Neural cell (in vitro differentiated cells): Measurements from ENCODE around the gene PLAAT4. TPM values are rescaled to one million over a fixed set of nuclear protein-coding genes. Genes with fewer than 3 reads are reported as not detected.
"Not testable (repeated sequence)": the region's sequence is repeated elsewhere in the genome, so short reads cannot be mapped to it uniquely, and the experiment has no call there.

Experiments used
- H2AFZ ChIP-seq: fragments of 200-600, 300-800 bp; sonication (generic), shearing (Covaris generic); 2 replicates; pipeline ENCODE4 v1.6.0; 2014; ENCODE audit warnings: low read depth, mild to moderate bottlenecking, antibody characterized with exemption, low read length, moderate library complexity
- H3F3A ChIP-seq: fragments of 200-600 bp; shearing (Covaris generic); 2 replicates; pipeline ENCODE4 v1.6.1; 2016; ENCODE audit warnings: mild to moderate bottlenecking, moderate library complexity, mixed read lengths, antibody characterized with exemption, low read length; ENCODE audit not compliant: insufficient read depth, poor library complexity, severe bottlenecking
- H3K27ac ChIP-seq: fragments of 200-600, 300-800 bp; sonication (generic), shearing (Covaris generic); 2 replicates; pipeline ENCODE4 v1.5.1; 2014; ENCODE audit warnings: mild to moderate bottlenecking, low read length, moderate library complexity
- H3K27me3 ChIP-seq: fragments of 300-800, 200-600 bp; sonication (generic), shearing (Covaris generic); 2 replicates; pipeline ENCODE4 v1.6.0; 2014; ENCODE audit warnings: mild to moderate bottlenecking, low read depth, low read length, moderate library complexity; ENCODE audit not compliant: insufficient read depth
- H3K36me3 ChIP-seq: fragments of 300-800, 200-600 bp; sonication (generic), shearing (Covaris generic); 2 replicates; pipeline ENCODE4 v1.5.1; 2014; ENCODE audit warnings: mild to moderate bottlenecking, antibody characterized with exemption, low read length, moderate library complexity; ENCODE audit not compliant: insufficient read depth
- H3K4me2 ChIP-seq: fragments of 300-800, 200-600 bp; sonication (generic), shearing (Covaris generic); 2 replicates; pipeline ENCODE4 v1.6.0; 2014; ENCODE audit warnings: mild to moderate bottlenecking, low read length
- H3K4me3 ChIP-seq: fragments of 300-800, 200-600 bp; sonication (generic), shearing (Covaris generic); 2 replicates; pipeline ENCODE4 v1.5.1; 2014; ENCODE audit warnings: mild to moderate bottlenecking, low read length, moderate library complexity
- H3K79me2 ChIP-seq: fragments of 200-600 bp; shearing (Covaris generic); replicated peaks from 2 replicates; pipeline ENCODE4 v1.6.0; 2014; ENCODE audit warnings: mild to moderate bottlenecking, low read length, moderate library complexity; ENCODE audit not compliant: insufficient read depth
- H3K9ac ChIP-seq: fragments of 300-800, 200-600 bp; sonication (generic), shearing (Covaris generic); 2 replicates; pipeline ENCODE4 v1.6.1; 2016; ENCODE audit warnings: mild to moderate bottlenecking, low read length, mixed read lengths
- H3K9me2 ChIP-seq: fragments of 200-600 bp; shearing (Covaris generic); 2 replicates; pipeline ENCODE4 v1.6.1; 2016; ENCODE audit warnings: mild to moderate bottlenecking, low read length, mixed read lengths; ENCODE audit not compliant: insufficient read depth
- H3K9me3 ChIP-seq: fragments of 200-600, 300-800 bp; sonication (generic), shearing (Covaris generic); 2 replicates; pipeline ENCODE4 v1.6.1; 2016; ENCODE audit warnings: mild to moderate bottlenecking, mixed run types, low read length, moderate library complexity, mixed read lengths
- H4K20me1 ChIP-seq: fragments of 200-600 bp; shearing (Covaris generic); 2 replicates; pipeline ENCODE4 v1.6.1; 2016; ENCODE audit warnings: mild to moderate bottlenecking, mixed run types; ENCODE audit not compliant: insufficient read depth
- EP300 ChIP-seq: fragments of 450-650 bp; conservative IDR thresholded peaks from 2 replicates; pipeline ENCODE4 v1.6.1; 2014; ENCODE audit warnings: antibody characterized with exemption, mild to moderate bottlenecking, moderate library complexity; ENCODE audit not compliant: poor library complexity, severe bottlenecking
- EZH2 ChIP-seq: fragments of 200-600, 300-800 bp; shearing (Covaris generic), sonication (generic); IDR thresholded peaks from 2 replicates; pipeline ENCODE4 v1.6.1; 2014; ENCODE audit warnings: antibody characterized with exemption, low read length, borderline replicate concordance, mild to moderate bottlenecking; ENCODE audit not compliant: insufficient read depth, poor library complexity, severe bottlenecking
- MXI1 ChIP-seq: fragments of 450-650 bp; conservative IDR thresholded peaks from 2 replicates; pipeline ENCODE4 v1.6.1; 2014; ENCODE audit warnings: antibody characterized with exemption, mild to moderate bottlenecking; ENCODE audit not compliant: poor library complexity, severe bottlenecking
- POLR2AphosphoS5 ChIP-seq: IDR thresholded peaks from 2 replicates; pipeline ENCODE4 v1.6.1; 2012
- RAD21 ChIP-seq: fragments of 450-650 bp; conservative IDR thresholded peaks from 2 replicates; pipeline ENCODE4 v1.6.1; 2014; ENCODE audit warnings: antibody characterized with exemption, mild to moderate bottlenecking, moderate library complexity
- SMC3 ChIP-seq: fragments of 450-650 bp; conservative IDR thresholded peaks from 2 replicates; pipeline ENCODE4 v1.6.1; 2014; ENCODE audit warnings: antibody characterized with exemption, mild to moderate bottlenecking, moderate library complexity; ENCODE audit not compliant: poor library complexity
- TAF1 ChIP-seq: IDR thresholded peaks from 2 replicates; pipeline ENCODE4 v1.6.1; 2012; ENCODE audit warnings: low read depth
- polyA plus RNA-seq: library from polyadenylated mRNA; depleted of rRNA; stranded (reverse); fragments of >200 nt; gene quantifications from 2 replicates; pipeline ENCODE4 v1.2.3, GENCODE V29; 2014
- TF ChIP-seq, protein P1 (sequence below): IDR thresholded peaks from 2 replicates; pipeline ENCODE4 v1.6.1; 2012; ENCODE audit warnings: borderline replicate concordance
- TF ChIP-seq, protein P2 (sequence below): fragments of 450-650 bp; IDR thresholded peaks from 2 replicates; pipeline ENCODE4 v1.5.1; 2014; ENCODE audit warnings: antibody characterized with exemption, mild to moderate bottlenecking, moderate library complexity; ENCODE audit not compliant: poor library complexity, severe bottlenecking

The PLAAT4 gene
- polyA plus RNA-seq, 1 donor from 2014 or later = not detected

DNA sequence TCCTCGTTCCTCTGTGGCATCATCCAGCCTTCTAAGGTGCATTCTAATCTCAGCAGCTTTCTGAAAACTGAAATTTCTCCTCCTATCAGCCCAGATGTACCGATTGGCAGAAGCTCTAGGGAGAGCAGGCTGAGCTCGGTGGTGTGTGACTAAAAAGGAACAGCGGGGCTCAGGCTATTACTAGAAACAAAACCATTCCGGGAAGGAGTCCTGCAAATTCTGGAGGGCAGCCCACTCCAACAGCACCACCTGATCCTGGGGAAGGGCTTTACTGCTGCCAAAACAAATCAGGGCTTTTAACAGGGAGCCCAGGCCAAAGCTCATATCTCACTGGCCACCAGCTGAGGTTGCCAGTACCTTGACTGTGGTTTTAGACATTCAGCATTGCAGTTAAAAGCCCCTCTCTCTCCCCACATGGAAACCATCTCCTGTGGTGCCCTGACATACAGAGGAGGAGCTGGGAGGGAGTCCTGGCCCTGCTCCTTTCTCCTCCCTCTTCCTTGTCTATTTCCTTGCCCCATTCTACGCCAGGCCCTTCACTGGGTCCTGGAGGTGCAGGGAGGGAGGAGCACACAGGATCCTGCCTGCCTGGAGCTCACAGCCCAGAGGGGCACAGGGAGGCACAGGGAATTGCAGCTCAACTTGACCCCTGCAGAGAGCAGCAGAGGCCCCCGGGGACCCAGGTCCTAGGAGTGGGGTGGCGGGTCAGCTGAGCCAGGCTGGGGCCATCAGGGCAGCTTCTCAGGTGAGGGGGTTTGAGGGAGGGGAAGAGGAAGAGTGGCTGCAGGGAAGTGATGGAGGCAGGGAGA is 889 bp downstream of the PLAAT4 start:
- H3K4me2 ChIP-seq = no peak overlapping the region
- H3K9ac ChIP-seq = no peak overlapping the region
- H3F3A ChIP-seq = no peaks in the 10 kb centered on the region
- H3K4me3 ChIP-seq = no peak overlapping the region
- H4K20me1 ChIP-seq = no peaks in the 10 kb centered on the region
- H3K79me2 ChIP-seq = no peaks in the 10 kb centered on the region
- no peak overlapping the region for H3K27ac ChIP-seq
- TF ChIP-seq EZH2 (no peak), EP300 (no peak), POLR2AphosphoS5 (no peak), MXI1 (no peak), SMC3 (no peak), RAD21 (no peak), TAF1 (no peak)
- TF ChIP-seq, protein P1, sequence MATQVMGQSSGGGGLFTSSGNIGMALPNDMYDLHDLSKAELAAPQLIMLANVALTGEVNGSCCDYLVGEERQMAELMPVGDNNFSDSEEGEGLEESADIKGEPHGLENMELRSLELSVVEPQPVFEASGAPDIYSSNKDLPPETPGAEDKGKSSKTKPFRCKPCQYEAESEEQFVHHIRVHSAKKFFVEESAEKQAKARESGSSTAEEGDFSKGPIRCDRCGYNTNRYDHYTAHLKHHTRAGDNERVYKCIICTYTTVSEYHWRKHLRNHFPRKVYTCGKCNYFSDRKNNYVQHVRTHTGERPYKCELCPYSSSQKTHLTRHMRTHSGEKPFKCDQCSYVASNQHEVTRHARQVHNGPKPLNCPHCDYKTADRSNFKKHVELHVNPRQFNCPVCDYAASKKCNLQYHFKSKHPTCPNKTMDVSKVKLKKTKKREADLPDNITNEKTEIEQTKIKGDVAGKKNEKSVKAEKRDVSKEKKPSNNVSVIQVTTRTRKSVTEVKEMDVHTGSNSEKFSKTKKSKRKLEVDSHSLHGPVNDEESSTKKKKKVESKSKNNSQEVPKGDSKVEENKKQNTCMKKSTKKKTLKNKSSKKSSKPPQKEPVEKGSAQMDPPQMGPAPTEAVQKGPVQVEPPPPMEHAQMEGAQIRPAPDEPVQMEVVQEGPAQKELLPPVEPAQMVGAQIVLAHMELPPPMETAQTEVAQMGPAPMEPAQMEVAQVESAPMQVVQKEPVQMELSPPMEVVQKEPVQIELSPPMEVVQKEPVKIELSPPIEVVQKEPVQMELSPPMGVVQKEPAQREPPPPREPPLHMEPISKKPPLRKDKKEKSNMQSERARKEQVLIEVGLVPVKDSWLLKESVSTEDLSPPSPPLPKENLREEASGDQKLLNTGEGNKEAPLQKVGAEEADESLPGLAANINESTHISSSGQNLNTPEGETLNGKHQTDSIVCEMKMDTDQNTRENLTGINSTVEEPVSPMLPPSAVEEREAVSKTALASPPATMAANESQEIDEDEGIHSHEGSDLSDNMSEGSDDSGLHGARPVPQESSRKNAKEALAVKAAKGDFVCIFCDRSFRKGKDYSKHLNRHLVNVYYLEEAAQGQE = no peak
- TF ChIP-seq, protein P2, sequence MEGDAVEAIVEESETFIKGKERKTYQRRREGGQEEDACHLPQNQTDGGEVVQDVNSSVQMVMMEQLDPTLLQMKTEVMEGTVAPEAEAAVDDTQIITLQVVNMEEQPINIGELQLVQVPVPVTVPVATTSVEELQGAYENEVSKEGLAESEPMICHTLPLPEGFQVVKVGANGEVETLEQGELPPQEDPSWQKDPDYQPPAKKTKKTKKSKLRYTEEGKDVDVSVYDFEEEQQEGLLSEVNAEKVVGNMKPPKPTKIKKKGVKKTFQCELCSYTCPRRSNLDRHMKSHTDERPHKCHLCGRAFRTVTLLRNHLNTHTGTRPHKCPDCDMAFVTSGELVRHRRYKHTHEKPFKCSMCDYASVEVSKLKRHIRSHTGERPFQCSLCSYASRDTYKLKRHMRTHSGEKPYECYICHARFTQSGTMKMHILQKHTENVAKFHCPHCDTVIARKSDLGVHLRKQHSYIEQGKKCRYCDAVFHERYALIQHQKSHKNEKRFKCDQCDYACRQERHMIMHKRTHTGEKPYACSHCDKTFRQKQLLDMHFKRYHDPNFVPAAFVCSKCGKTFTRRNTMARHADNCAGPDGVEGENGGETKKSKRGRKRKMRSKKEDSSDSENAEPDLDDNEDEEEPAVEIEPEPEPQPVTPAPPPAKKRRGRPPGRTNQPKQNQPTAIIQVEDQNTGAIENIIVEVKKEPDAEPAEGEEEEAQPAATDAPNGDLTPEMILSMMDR = no peak
- H2AFZ ChIP-seq = no peak overlapping the region
- H3K27me3 ChIP-seq = no peaks in the 10 kb centered on the region
- H3K9me2 ChIP-seq = no peaks in the 10 kb centered on the region
- H3K9me3 ChIP-seq = no peaks in the 10 kb centered on the region
- no peaks in the 10 kb centered on the region for H3K36me3 ChIP-seq

DNA sequence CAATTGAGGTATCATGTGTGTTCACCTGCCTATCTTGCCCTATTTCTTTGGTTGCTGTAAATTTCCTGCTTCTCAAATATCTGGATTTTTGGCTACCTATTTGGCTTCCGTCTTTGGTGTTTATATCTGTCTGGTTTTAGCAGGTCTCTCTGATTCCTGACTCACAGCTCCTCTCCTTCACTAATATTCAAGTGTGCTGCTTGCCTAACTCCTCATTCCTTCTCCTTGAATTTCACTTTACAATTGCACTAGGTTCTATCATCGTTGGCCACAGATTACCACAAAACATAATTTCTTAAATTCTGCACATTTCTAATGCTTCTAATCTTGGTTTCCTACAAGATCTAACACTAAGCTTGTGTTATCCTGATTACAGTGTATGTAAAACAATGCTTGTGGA is 5.9 kb downstream of the PLAAT4 start:
- not testable (repeated sequence) for H3K27me3 ChIP-seq, H3K4me3 ChIP-seq, H3K4me2 ChIP-seq, H4K20me1 ChIP-seq, H3K9me2 ChIP-seq, H3K79me2 ChIP-seq, H3K27ac ChIP-seq, H2AFZ ChIP-seq, H3F3A ChIP-seq, H3K36me3 ChIP-seq, H3K9me3 ChIP-seq, H3K9ac ChIP-seq
